Astrocyte (in vitro differentiated cells and primary cell): ENCODE measurements around the gene DPYSL3. TPM values are rescaled to one million over a fixed set of nuclear protein-coding genes. Genes with fewer than 3 reads are reported as not detected.

Experiments
- DNase-seq: peaks from one replicate; pipeline ENCODE4 v3.0.0-alpha.2; 2010; ENCODE audit warnings: low read depth
- FAIRE-seq: peaks from 2 replicates; lab custom pipeline; 2011; peaks lifted over from hg19 to GRCh38; lab: Jason Lieb, UNC
- H2AFZ ChIP-seq: 2 replicates; pipeline ENCODE4 v1.6.0; 2012; ENCODE audit warnings: low read depth, low read length, inconsistent platforms
- H3K27ac ChIP-seq: 2 replicates; pipeline ENCODE4 v1.5.1; 2011; ENCODE audit warnings: low read depth, low read length, inconsistent platforms
- H3K27me3 ChIP-seq: 2 replicates; pipeline ENCODE4 v1.6.0; 2011; ENCODE audit warnings: low read length, inconsistent platforms; ENCODE audit not compliant: insufficient read depth
- H3K36me3 ChIP-seq: 2 replicates; pipeline ENCODE4 v1.5.1; 2011; ENCODE audit warnings: low read length, inconsistent platforms; ENCODE audit not compliant: insufficient read depth
- H3K4me1 ChIP-seq: 2 replicates; pipeline ENCODE4 v1.5.1; 2011; ENCODE audit warnings: low read length, inconsistent platforms; ENCODE audit not compliant: insufficient read depth
- H3K4me2 ChIP-seq: 2 replicates; pipeline ENCODE4 v1.6.0; 2012; ENCODE audit warnings: low read length, inconsistent platforms
- H3K4me3 ChIP-seq: 2 replicates; pipeline ENCODE4 v1.5.1; 2011; ENCODE audit warnings: low read depth, mild to moderate bottlenecking, low read length, inconsistent platforms; ENCODE audit not compliant: insufficient read depth
- H3K79me2 ChIP-seq: 2 replicates; pipeline ENCODE4 v1.6.0; 2012; ENCODE audit warnings: mild to moderate bottlenecking, low read length, inconsistent platforms; ENCODE audit not compliant: insufficient read depth
- H3K9ac ChIP-seq: 2 replicates; pipeline ENCODE4 v1.6.0; 2012; ENCODE audit warnings: mild to moderate bottlenecking, low read length, inconsistent platforms
- H3K9me3 ChIP-seq: 2 replicates; pipeline ENCODE4 v1.5.1; 2012; ENCODE audit warnings: low read depth, mild to moderate bottlenecking, low read length, inconsistent platforms; ENCODE audit not compliant: insufficient read depth
- H4K20me1 ChIP-seq: 2 replicates; pipeline ENCODE4 v1.6.0; 2012; ENCODE audit warnings: low read length, inconsistent platforms; ENCODE audit not compliant: insufficient read depth
- H3K27ac Mint-ChIP-seq: one replicate; pipeline ENCODE4 v1.8.0; 2021; ENCODE audit warnings: mild to moderate bottlenecking, mixed read lengths; ENCODE audit not compliant: unreplicated experiment
- H3K27me3 Mint-ChIP-seq: one replicate; pipeline ENCODE4 v1.8.0; 2021; ENCODE audit warnings: low read depth, mixed read lengths; ENCODE audit not compliant: unreplicated experiment
- H3K36me3 Mint-ChIP-seq: one replicate; pipeline ENCODE4 v1.8.0; 2021; ENCODE audit warnings: low read depth, mixed read lengths; ENCODE audit not compliant: unreplicated experiment
- H3K4me1 Mint-ChIP-seq: one replicate; pipeline ENCODE4 v1.8.0; 2021; ENCODE audit warnings: low read depth, mixed read lengths; ENCODE audit not compliant: unreplicated experiment
- H3K4me3 Mint-ChIP-seq: one replicate; pipeline ENCODE4 v1.8.0; 2021; ENCODE audit warnings: mild to moderate bottlenecking, moderate library complexity, mixed read lengths; ENCODE audit not compliant: unreplicated experiment
- H3K9me3 Mint-ChIP-seq: one replicate; pipeline ENCODE4 v1.8.0; 2021; ENCODE audit warnings: mild to moderate bottlenecking, mixed read lengths; ENCODE audit not compliant: unreplicated experiment
- EZH2 ChIP-seq: IDR thresholded peaks from 2 replicates; pipeline ENCODE4 v1.6.1; 2012; ENCODE audit warnings: mild to moderate bottlenecking, low read length, inconsistent platforms; ENCODE audit not compliant: insufficient read depth
- total RNA-seq: library from RNA; stranded (reverse); gene quantifications from 2 replicates; pipeline ENCODE4 v1.2.1, GENCODE V29; 2021
- TF ChIP-seq, protein P1 (sequence below): IDR thresholded peaks from 2 replicates; pipeline ENCODE4 v1.5.1; 2011; ENCODE audit warnings: low read depth, mild to moderate bottlenecking, inconsistent platforms, low read length, moderate library complexity; ENCODE audit not compliant: insufficient read depth

DPYSL3 gene
- total RNA-seq, 1 donor from 2014 or later, result 197 TPM

DNA sequence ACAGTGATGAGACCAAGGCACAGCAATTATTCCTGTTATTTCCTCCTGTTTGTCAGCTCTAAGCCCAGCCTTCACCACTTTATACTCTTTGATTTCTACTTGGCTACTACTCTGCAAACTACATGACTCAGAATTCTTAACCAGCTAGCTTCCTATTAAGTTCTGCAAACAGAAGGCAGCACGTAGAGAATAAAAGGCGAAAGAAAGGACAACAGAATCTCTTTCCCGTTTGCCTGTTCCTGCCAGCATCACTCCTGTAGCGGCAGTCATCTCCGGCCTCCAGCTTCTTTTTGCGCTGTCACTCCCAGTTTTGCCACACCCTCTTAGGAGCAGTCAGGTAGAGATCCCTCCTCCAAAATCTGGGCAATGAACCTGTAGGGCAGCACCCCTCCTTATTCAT lies 29.9 kb downstream of the DPYSL3 start:
- Histone ChIP-seq H3K4me2 (peak overlapping the region; percentile 74), H3K36me3 (no peaks in the 10 kb centered on the region), H3K9me3 (no peaks in the 10 kb centered on the region), H3K27me3 (no peaks in the 10 kb centered on the region), H3K4me3 (peak overlapping the region; percentile 16), H4K20me1 (peaks cover 16% of the 10 kb centered on the region), H3K9ac (peak overlapping the region; percentile 68), H3K27ac (peak overlapping the region; percentile 70), H2AFZ (no peak overlapping the region), H3K4me1 (peaks cover 56% of the 10 kb centered on the region), H3K79me2 (peaks cover 80% of the 10 kb centered on the region)
- DNase-seq (peak; percentile 82), FAIRE-seq (no peak)
- no peak overlapping the region for H3K4me3 Mint-ChIP-seq
- no peaks in the 10 kb centered on the region for H3K9me3 Mint-ChIP-seq
- no peaks in the 10 kb centered on the region for H3K36me3 Mint-ChIP-seq
- no peaks in the 10 kb centered on the region for H3K27me3 Mint-ChIP-seq
- H3K27ac Mint-ChIP-seq, result peak overlapping the region; percentile 80
- no peak for TF ChIP-seq EZH2
- TF ChIP-seq, protein P1, sequence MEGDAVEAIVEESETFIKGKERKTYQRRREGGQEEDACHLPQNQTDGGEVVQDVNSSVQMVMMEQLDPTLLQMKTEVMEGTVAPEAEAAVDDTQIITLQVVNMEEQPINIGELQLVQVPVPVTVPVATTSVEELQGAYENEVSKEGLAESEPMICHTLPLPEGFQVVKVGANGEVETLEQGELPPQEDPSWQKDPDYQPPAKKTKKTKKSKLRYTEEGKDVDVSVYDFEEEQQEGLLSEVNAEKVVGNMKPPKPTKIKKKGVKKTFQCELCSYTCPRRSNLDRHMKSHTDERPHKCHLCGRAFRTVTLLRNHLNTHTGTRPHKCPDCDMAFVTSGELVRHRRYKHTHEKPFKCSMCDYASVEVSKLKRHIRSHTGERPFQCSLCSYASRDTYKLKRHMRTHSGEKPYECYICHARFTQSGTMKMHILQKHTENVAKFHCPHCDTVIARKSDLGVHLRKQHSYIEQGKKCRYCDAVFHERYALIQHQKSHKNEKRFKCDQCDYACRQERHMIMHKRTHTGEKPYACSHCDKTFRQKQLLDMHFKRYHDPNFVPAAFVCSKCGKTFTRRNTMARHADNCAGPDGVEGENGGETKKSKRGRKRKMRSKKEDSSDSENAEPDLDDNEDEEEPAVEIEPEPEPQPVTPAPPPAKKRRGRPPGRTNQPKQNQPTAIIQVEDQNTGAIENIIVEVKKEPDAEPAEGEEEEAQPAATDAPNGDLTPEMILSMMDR, result no peak
- H3K4me1 Mint-ChIP-seq, result peaks cover 51% of the 10 kb centered on the region

DNA sequence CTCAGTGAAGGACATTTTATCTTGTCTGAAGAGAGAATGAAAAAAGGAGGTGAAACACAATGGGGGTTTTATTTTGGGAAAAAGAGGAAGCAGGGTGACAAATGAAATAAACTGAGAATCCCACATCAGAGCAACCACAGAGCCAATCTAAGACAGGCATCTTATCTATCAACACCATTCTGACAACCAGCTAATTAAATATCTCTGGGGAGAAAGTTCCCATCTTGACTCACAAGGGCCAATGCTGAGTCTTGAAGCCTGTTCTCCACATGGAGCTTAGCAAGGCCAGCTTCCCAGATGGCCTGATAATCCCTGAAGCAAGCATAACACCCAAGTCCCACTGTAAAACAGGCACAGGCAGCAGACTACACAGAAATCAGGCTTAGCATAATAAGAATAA lies 30.4 kb downstream of the DPYSL3 start:
- Histone ChIP-seq H3K36me3 (no peaks in the 10 kb centered on the region), H2AFZ (no peak overlapping the region), H3K9me3 (no peaks in the 10 kb centered on the region), H3K79me2 (peaks cover 83% of the 10 kb centered on the region), H3K27me3 (no peaks in the 10 kb centered on the region), H3K9ac (peak overlapping the region; percentile 68), H3K4me1 (peaks cover 51% of the 10 kb centered on the region), H3K4me3 (no peak overlapping the region), H3K4me2 (peak overlapping the region; percentile 74), H3K27ac (peak overlapping the region; percentile 70), H4K20me1 (peaks cover 16% of the 10 kb centered on the region)
- H3K36me3 Mint-ChIP-seq, result no peaks in the 10 kb centered on the region
- no peak overlapping the region for H3K4me3 Mint-ChIP-seq
- no peak overlapping the region for H3K27ac Mint-ChIP-seq
- H3K4me1 Mint-ChIP-seq, result peaks cover 47% of the 10 kb centered on the region
- FAIRE-seq (peak; percentile 49), DNase-seq (peak; percentile 67)
- no peaks in the 10 kb centered on the region for H3K9me3 Mint-ChIP-seq
- TF ChIP-seq, protein P1, result no peak
- no peak for TF ChIP-seq EZH2
- H3K27me3 Mint-ChIP-seq, result no peaks in the 10 kb centered on the region

- DNase-seq (no peak), FAIRE-seq (no peak)
- H3K4me3 ChIP-seq, result no peak overlapping the region
- H3K27me3 ChIP-seq, result no peaks in the 10 kb centered on the region
- H3K27ac ChIP-seq, result no peak overlapping the region
- TF ChIP-seq EZH2, result no peak
- TF ChIP-seq, protein P1, result no peak
- H3K36me3 Mint-ChIP-seq, result peaks cover 2% of the 10 kb centered on the region
- H3K9ac ChIP-seq, result no peak overlapping the region
- H3K27ac Mint-ChIP-seq, result no peak overlapping the region
- no peaks in the 10 kb centered on the region for H3K9me3 Mint-ChIP-seq
- no peak overlapping the region for H3K4me3 Mint-ChIP-seq
- H4K20me1 ChIP-seq, result peaks cover 41% of the 10 kb centered on the region
- no peak overlapping the region for H3K4me2 ChIP-seq
- H3K9me3 ChIP-seq, result no peaks in the 10 kb centered on the region
- H2AFZ ChIP-seq, result no peak overlapping the region
- peaks cover 3% of the 10 kb centered on the region for H3K4me1 ChIP-seq
- H3K4me1 Mint-ChIP-seq, result peaks cover 6% of the 10 kb centered on the region
- no peaks in the 10 kb centered on the region for H3K27me3 Mint-ChIP-seq
- no peaks in the 10 kb centered on the region for H3K36me3 ChIP-seq
- H3K79me2 ChIP-seq, result peaks cover 95% of the 10 kb centered on the region
Measured at GRCh38 chr5:147474140-147474539, 35.7 kb downstream of the DPYSL3 start.
